ENCODE results near the gene HIRA. TPM values are rescaled to one million over a fixed set of nuclear protein-coding genes. Genes with fewer than 3 reads are reported as not detected.

HIRA gene
- total and polyA plus RNA-seq, 2 of the 8 experiments (the other 6 are each of a cell fraction or from before 2014, with no cell fraction given) = 34.9 to 67.2 TPM

DNA sequence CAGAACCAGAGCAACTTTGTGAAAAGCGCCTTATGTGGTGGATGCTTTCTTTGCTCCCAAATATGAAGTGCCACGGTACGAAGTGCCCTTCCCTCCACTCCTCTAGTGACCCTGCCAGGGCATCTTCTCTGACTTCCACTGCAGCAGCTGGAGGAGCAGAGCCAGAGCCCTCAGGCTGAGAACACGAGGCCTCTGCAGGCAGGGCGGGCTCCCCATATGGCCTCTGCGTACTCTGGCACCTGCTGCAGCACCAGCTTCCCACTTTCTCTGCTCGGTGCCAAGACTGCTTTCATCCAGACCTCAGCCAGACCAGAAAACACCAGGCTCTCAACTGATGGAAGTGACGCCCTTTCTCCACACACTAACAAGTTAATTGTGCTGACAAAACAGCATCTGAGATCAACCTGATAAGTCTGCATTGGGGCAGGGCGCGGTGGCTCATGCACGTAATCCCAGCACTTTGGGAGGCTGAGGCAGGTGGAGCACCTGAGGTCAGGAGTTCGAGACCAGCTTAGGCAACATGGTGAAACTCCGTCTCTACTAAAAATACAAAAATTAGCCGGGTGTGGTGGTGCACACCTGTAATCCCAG is 34.7 kb upstream of the HIRA start:
- H2BK120ac ChIP-seq (replicated peaks; ENCODE audit: low read depth, low read length) = no peak overlapping the region
- no peaks in the 10 kb centered on the region for H3K9me3 ChIP-seq (ENCODE audit: insufficient read depth in 2 of 2, low read depth in 1 of 2, low read length in 1 of 2)
- H4K20me1 ChIP-seq (replicated peaks in 1 of 2; ENCODE audit: control insufficient read depth in 1 of 2, insufficient read depth in 2 of 2, low read length in 2 of 2) = peaks cover 0 to 13% of the 10 kb centered on the region in 2 experiments
- H2BK20ac ChIP-seq (ENCODE audit: low read length) = no peak overlapping the region
- FAIRE-seq (no peak), DNase-seq (ENCODE audit: low read depth in 1 of 2, low spot score in 2 of 2) (no peak)
- H4K8ac ChIP-seq (ENCODE audit: extremely low read depth, insufficient read depth, low read length) = no peak overlapping the region
- no peaks in the 10 kb centered on the region for H3K23me2 ChIP-seq (ENCODE audit: low read depth, low read length)
- H3K9ac ChIP-seq (replicated peaks in 1 of 4; ENCODE audit: extremely low read depth in 1 of 4, low read depth in 3 of 4, low read length in 3 of 4) = no peak overlapping the region
- H3K27me3 ChIP-seq (replicated peaks in 1 of 4; ENCODE audit: control insufficient read depth in 3 of 4, extremely low read depth in 1 of 4, insufficient read depth in 3 of 4, low read length in 3 of 4) = no peaks in the 10 kb centered on the region
- POLR2A ChIA-PET (ENCODE audit: partially characterized antibody) = interaction anchor here (1.2 to 3.4 kb wide), 3 partner anchors 13 to 19 kb away, joined by 3 to 9 read pairs (median 4); partner anchors contain the start of genes CDC45 and UFD1
- H3K27ac ChIP-seq (ENCODE audit: low read depth, low read length) = no peak overlapping the region
- H2AFZ ChIP-seq (ENCODE audit: low read length) = no peak overlapping the region
- no peak overlapping the region for H4K5ac ChIP-seq (ENCODE audit: insufficient read length, low read depth, low read length)
- no peak overlapping the region for H3K14ac ChIP-seq (ENCODE audit: insufficient read length)
- H3K79me1 ChIP-seq (ENCODE audit: low read depth, low read length) = peaks cover 2% of the 10 kb centered on the region; the same call in 1 of the 2 replicates
- TF ChIP-seq RBBP5 (IDR thresholded peaks at IDR 0.05; ENCODE audit: borderline replicate concordance, low read depth, low read length) (no peak), SP1 (IDR thresholded peaks at IDR 0.05; ENCODE audit: low read depth, low read length) (no peak), RFX5 (IDR thresholded peaks at IDR 0.05; ENCODE audit: borderline replicate concordance, low read depth, low read length) (no peak), TCF12 (IDR thresholded peaks at IDR 0.05; ENCODE audit: low read depth, low read length) (no peak), ASH2L (IDR thresholded peaks at IDR 0.05; ENCODE audit: low read length) (no peak)
- H3K4me3 ChIP-seq (ENCODE audit: extremely low read depth in 1 of 4, insufficient read depth in 2 of 4, low read depth in 3 of 4, low read length in 4 of 4) = no peak overlapping the region
- no peak overlapping the region for H2BK5ac ChIP-seq (ENCODE audit: low read depth, low read length)
- no peaks in the 10 kb centered on the region for H3K79me2 ChIP-seq (ENCODE audit: control insufficient read depth in 1 of 2, insufficient read depth in 2 of 2, low read length in 2 of 2)
- H4K91ac ChIP-seq (replicated peaks; ENCODE audit: insufficient read length, low read length) = no peak overlapping the region
- no peak overlapping the region for H3K4ac ChIP-seq (replicated peaks; ENCODE audit: insufficient read length, low read depth, low read length)
- no peaks in the 10 kb centered on the region for H3K4me1 ChIP-seq (replicated peaks in 1 of 4; ENCODE audit: control insufficient read depth in 3 of 4, insufficient read depth in 4 of 4, low read length in 3 of 4)
- H3K56ac ChIP-seq (replicated peaks; ENCODE audit: insufficient read length, low read depth, low read length) = no peak overlapping the region
- WGBS, 2 experiments (ENCODE audit: extremely low coverage in 1 of 2, insufficient coverage in 1 of 2, insufficient read length in 1 of 2, insufficient replicate concordance in 2 of 2, low coverage in 1 of 2, low lambda C conversion rate in 2 of 2, missing lambda C conversion rate in 1 of 2) = 92% methylated on average over 14 of the region's 14 CpGs; no CpG with 5 or more reads in 1 of the 2 experiments
- H3K4me2 ChIP-seq (ENCODE audit: insufficient read depth in 1 of 2, low read depth in 2 of 2, low read length in 2 of 2) = no peak overlapping the region
- no peak overlapping the region for H2BK12ac ChIP-seq (ENCODE audit: low read depth, low read length)
- peaks cover 20 to 58% (median 48%) of the 10 kb centered on the region in 4 experiments for H3K36me3 ChIP-seq (ENCODE audit: control insufficient read depth in 2 of 4, insufficient read depth in 4 of 4, low read length in 3 of 4)
- H2AK5ac ChIP-seq (ENCODE audit: low read depth, low read length) = no peak overlapping the region
- no peak overlapping the region for H3K23ac ChIP-seq (ENCODE audit: insufficient read length)
- CTCF ChIA-PET (ENCODE audit: partially characterized antibody) = interaction anchor here (1.1 to 4.6 kb wide), 3 partner anchors 7 to 155 kb away, joined by 4 to 34 read pairs (median 5); no protein-coding TSS in a partner anchor
- no peak overlapping the region for H3K18ac ChIP-seq (ENCODE audit: extremely low read depth, low read length)
- no peak overlapping the region for H2BK15ac ChIP-seq (ENCODE audit: low read length)
